KMS-11 (cell line): ENCODE results near the gene KAZN.

Experiments used
- H2AFZ ChIP-seq: fragments of 200-600 bp; sonication (generic); 2 replicates; pipeline ENCODE4 v1.6.1; 2016; ENCODE audit warnings: antibody characterized with exemption, mixed run types, low read depth
- H3K27ac ChIP-seq: fragments of 200-600 bp; sonication (generic); 2 replicates; pipeline ENCODE4 v1.6.1; 2016; ENCODE audit warnings: mild to moderate bottlenecking, mixed run types
- H3K27me3 ChIP-seq: fragments of 200-600 bp; sonication (generic); 2 replicates; pipeline ENCODE4 v1.6.1; 2017; ENCODE audit warnings: mild to moderate bottlenecking, low read depth, mixed run types, moderate library complexity; ENCODE audit not compliant: insufficient read depth
- H3K36me3 ChIP-seq: fragments of 200-600 bp; sonication (generic); 2 replicates; pipeline ENCODE4 v1.6.1; 2017; ENCODE audit warnings: mild to moderate bottlenecking, mixed run types; ENCODE audit not compliant: insufficient read depth
- H3K4me1 ChIP-seq: fragments of 200-600 bp; sonication (generic); 2 replicates; pipeline ENCODE4 v1.6.1; 2016; ENCODE audit warnings: mild to moderate bottlenecking, low read depth, mixed run types; ENCODE audit not compliant: poor library complexity, severe bottlenecking
- H3K4me2 ChIP-seq: fragments of 200-600 bp; sonication (generic); 2 replicates; pipeline ENCODE4 v1.7.0; 2016; ENCODE audit warnings: mild to moderate bottlenecking, mixed run types
- H3K4me3 ChIP-seq: fragments of 200-600 bp; sonication (generic); IDR thresholded peaks from 2 replicates; pipeline ENCODE4 v1.6.1; 2017; ENCODE audit warnings: low read depth, low read length, mixed read lengths; ENCODE audit not compliant: insufficient read depth
- H3K79me2 ChIP-seq: fragments of 200-600 bp; sonication (generic); 2 replicates; pipeline ENCODE4 v1.6.1; 2016; ENCODE audit warnings: low read depth, mixed run types; ENCODE audit not compliant: insufficient read depth
- H3K9ac ChIP-seq: fragments of 200-600 bp; sonication (generic); 2 replicates; pipeline ENCODE4 v1.6.1; 2016; ENCODE audit warnings: mild to moderate bottlenecking, mixed run types
- H4K20me1 ChIP-seq: fragments of 200-600 bp; sonication (generic); 2 replicates; pipeline ENCODE4 v1.6.1; 2016; ENCODE audit warnings: mild to moderate bottlenecking, mixed run types; ENCODE audit not compliant: insufficient read depth
- TF ChIP-seq, protein P1 (sequence below): fragments of 200-600 bp; sonication (generic); conservative IDR thresholded peaks from 2 replicates; pipeline ENCODE4 v1.6.1; 2017; ENCODE audit warnings: low read depth, mild to moderate bottlenecking, antibody characterized with exemption, low read length, moderate library complexity, mixed read lengths

Gene KAZN

DNA sequence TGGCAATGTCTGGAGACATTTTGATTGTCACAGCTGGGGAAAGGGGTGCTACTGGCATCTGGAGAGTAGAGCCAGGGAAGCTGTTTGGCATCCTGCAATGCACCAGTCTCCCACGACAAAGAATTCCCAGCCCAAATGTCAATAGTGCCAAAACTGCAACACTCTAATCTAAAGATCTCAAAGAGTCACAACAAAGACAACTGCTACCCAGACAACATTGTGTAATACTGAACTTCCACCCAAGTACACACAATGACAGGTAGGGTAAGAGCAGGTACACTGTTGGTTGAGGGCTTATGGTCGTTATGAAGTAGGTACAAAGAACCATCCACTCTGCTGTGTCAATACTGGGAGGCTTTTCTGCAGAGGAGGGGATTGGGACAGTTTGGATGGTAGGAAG lies 546.8 kb downstream of the KAZN start:
- no peaks in the 10 kb centered on the region for H3K4me1 ChIP-seq
- TF ChIP-seq, protein P1, sequence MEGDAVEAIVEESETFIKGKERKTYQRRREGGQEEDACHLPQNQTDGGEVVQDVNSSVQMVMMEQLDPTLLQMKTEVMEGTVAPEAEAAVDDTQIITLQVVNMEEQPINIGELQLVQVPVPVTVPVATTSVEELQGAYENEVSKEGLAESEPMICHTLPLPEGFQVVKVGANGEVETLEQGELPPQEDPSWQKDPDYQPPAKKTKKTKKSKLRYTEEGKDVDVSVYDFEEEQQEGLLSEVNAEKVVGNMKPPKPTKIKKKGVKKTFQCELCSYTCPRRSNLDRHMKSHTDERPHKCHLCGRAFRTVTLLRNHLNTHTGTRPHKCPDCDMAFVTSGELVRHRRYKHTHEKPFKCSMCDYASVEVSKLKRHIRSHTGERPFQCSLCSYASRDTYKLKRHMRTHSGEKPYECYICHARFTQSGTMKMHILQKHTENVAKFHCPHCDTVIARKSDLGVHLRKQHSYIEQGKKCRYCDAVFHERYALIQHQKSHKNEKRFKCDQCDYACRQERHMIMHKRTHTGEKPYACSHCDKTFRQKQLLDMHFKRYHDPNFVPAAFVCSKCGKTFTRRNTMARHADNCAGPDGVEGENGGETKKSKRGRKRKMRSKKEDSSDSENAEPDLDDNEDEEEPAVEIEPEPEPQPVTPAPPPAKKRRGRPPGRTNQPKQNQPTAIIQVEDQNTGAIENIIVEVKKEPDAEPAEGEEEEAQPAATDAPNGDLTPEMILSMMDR, result no peak
- H4K20me1 ChIP-seq, result no peaks in the 10 kb centered on the region
- H2AFZ ChIP-seq, result no peak overlapping the region
- no peak overlapping the region for H3K4me3 ChIP-seq
- no peak overlapping the region for H3K9ac ChIP-seq
- no peaks in the 10 kb centered on the region for H3K79me2 ChIP-seq
- H3K27ac ChIP-seq, result no peak overlapping the region
- no peaks in the 10 kb centered on the region for H3K36me3 ChIP-seq
- no peaks in the 10 kb centered on the region for H3K27me3 ChIP-seq
- no peak overlapping the region for H3K4me2 ChIP-seq

DNA sequence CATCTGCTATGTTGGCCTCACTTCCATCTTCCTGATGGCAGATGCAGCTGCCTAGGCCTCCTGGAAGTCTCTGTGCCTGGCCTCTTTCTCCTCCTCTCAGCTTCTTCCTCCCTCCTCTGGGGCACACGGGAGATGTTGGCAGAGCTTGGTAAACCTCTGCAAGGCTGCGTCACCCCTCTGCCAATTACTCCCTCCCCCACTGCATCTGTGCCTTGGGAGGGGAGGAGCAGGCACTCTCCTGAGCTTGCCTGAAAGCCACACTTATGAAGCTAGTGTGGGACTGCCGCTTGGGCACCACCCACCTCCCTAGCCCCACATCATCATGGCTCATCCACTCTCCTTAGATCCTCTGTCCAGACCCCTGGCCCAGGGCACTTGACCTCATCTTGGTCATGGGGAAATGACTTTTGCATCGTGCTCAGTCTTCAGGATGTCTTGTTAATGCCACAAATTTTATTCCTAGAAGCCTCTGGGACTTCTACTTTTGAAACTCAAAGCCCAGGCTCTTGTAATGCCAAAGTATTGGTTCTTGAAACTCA lies 547.7 kb downstream of the KAZN start:
- no peaks in the 10 kb centered on the region for H3K27me3 ChIP-seq
- TF ChIP-seq, protein P1, result no peak
- H3K36me3 ChIP-seq, result no peaks in the 10 kb centered on the region
- no peak overlapping the region for H2AFZ ChIP-seq
- H4K20me1 ChIP-seq, result no peaks in the 10 kb centered on the region
- H3K4me1 ChIP-seq, result no peaks in the 10 kb centered on the region
- H3K79me2 ChIP-seq, result no peaks in the 10 kb centered on the region
- H3K4me2 ChIP-seq, result no peak overlapping the region
- no peak overlapping the region for H3K9ac ChIP-seq
- H3K27ac ChIP-seq, result no peak overlapping the region
- no peak overlapping the region for H3K4me3 ChIP-seq

DNA sequence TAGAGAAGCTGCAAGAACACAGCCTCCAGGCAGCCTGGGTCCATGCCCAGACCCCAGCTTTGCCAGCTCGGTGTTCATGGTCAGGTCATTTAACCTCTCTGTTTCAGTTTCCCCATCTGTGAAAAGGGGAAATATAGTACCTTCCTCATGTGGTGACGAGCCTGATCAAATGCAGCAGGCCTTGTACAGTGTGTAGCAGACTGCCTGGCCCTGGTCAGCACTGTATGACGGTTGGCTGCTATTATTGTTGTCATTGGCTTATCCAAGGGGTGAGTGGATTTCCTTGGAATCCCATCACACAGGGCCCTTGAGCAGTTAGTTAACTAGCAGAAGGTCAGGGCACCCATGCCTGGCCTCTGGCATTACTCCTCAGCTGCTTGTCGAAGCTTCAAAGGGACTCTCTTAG lies 548.5 kb downstream of the KAZN start:
- Histone ChIP-seq H4K20me1 (no peaks in the 10 kb centered on the region), H3K4me1 (no peaks in the 10 kb centered on the region), H3K4me2 (no peak overlapping the region), H3K9ac (no peak overlapping the region), H3K27me3 (no peaks in the 10 kb centered on the region), H3K79me2 (no peaks in the 10 kb centered on the region), H3K36me3 (no peaks in the 10 kb centered on the region), H3K27ac (no peak overlapping the region), H2AFZ (no peak overlapping the region), H3K4me3 (no peak overlapping the region)
- TF ChIP-seq, protein P1, result no peak

DNA sequence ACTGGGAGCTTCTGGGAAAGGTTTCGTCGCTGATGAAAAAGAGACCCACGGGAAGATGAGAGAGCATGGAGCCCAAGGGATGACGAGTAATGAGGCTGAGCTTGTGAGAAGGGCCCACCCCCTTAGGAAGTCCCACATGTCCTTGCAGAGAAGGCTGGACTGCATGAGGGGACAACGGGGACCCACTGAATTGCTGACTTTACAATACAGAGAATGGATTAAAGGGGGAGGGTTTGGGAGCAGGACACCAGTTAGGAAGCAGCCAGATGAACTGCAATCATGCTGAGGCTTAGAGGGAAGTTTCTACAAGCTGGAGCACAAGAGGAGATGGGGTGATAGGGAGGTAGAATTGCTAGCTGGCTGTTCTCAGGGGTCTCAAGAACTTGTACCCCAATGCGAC lies 549.5 kb downstream of the KAZN start:
- H3K36me3 ChIP-seq, result no peaks in the 10 kb centered on the region
- no peak overlapping the region for H3K4me3 ChIP-seq
- H3K4me1 ChIP-seq, result no peaks in the 10 kb centered on the region
- TF ChIP-seq, protein P1, result no peak
- no peak overlapping the region for H3K9ac ChIP-seq
- H3K27me3 ChIP-seq, result no peaks in the 10 kb centered on the region
- H4K20me1 ChIP-seq, result no peaks in the 10 kb centered on the region
- H3K4me2 ChIP-seq, result no peak overlapping the region
- no peak overlapping the region for H3K27ac ChIP-seq
- no peak overlapping the region for H2AFZ ChIP-seq
- no peaks in the 10 kb centered on the region for H3K79me2 ChIP-seq
